PC-3 (cell line): ENCODE data around the gene ARL13B. TPM values are rescaled to one million over a fixed set of nuclear protein-coding genes. Genes with fewer than 3 reads are reported as not detected.
"Not testable (repeated sequence)": the region's sequence is repeated elsewhere in the genome, so short reads cannot be mapped to it uniquely, and the experiment has no call there.

Experiments used
- ATAC-seq: fragments of 200-7000 bp; cut with Tn5 transposase; 2 replicates; pipeline ENCODE4 v1.9.1; 2020; ENCODE audit warnings: mild to moderate bottlenecking, moderate library complexity
- BruUV-seq: library from RNA; stranded (reverse); fragments of 400-500 nt; replicated peaks from 2 replicates; lab custom pipeline; 2021; lab: Mats Ljungman, UMichigan
- CTCF ChIA-PET: fragments of 300-600 bp; sonication (Branson Sonifier 250); formaldehyde crosslinking; loops from one replicate; lab custom pipeline; 2022; ENCODE audit warnings: antibody characterized with exemption; lab: Charles Lee
- POLR2A ChIA-PET: fragments of 300-600 bp; sonication (Branson Sonifier 250); formaldehyde crosslinking; loops from one replicate; lab custom pipeline; 2022; ENCODE audit warnings: antibody characterized with exemption; ENCODE audit not compliant: unreplicated experiment; lab: Charles Lee
- DNase-seq: peaks from one replicate; pipeline ENCODE4 v3.0.0-alpha.2; 2015
- H2AFZ ChIP-seq: fragments of 300-600 bp; sonication (generic); 2 replicates; pipeline ENCODE4 v1.6.0; 2016; ENCODE audit warnings: antibody characterized with exemption, low read length
- H3F3A ChIP-seq: fragments of 300-600 bp; sonication (generic); one replicate; pipeline ENCODE4 v1.6.0; 2017; ENCODE audit warnings: antibody characterized with exemption, low read length, control low read depth, mild to moderate bottlenecking; ENCODE audit not compliant: unreplicated experiment
- H3K27ac ChIP-seq: fragments of 300-600 bp; sonication (generic); 2 replicates; pipeline ENCODE4 v1.5.1; 2016; ENCODE audit warnings: mild to moderate bottlenecking, low read length
- H3K27me3 ChIP-seq: fragments of 300-600 bp; sonication (generic); 2 replicates; pipeline ENCODE4 v1.6.1; 2016; ENCODE audit warnings: low read length, mixed read lengths
- H3K36me3 ChIP-seq: fragments of 300-600 bp; sonication (generic); 2 replicates; pipeline ENCODE4 v1.6.1; 2016; ENCODE audit warnings: low read depth, mixed run types, low read length, mixed read lengths
- H3K4me1 ChIP-seq: fragments of 300-600 bp; sonication (generic); 2 replicates; pipeline ENCODE4 v1.5.1; 2016; ENCODE audit warnings: low read length; ENCODE audit not compliant: insufficient read depth
- H3K4me2 ChIP-seq: fragments of 300-600 bp; sonication (generic); 2 replicates; pipeline ENCODE4 v1.6.0; 2016; ENCODE audit warnings: low read length
- H3K4me3 ChIP-seq: fragments of 300-600 bp; sonication (generic); 2 replicates; pipeline ENCODE4 v1.5.1; 2016; ENCODE audit warnings: mild to moderate bottlenecking, low read length, mixed read lengths
- H3K79me2 ChIP-seq: fragments of 300-600 bp; sonication (generic); 2 replicates; pipeline ENCODE4 v1.6.1; 2017; ENCODE audit warnings: low read length, mixed read lengths
- H3K9ac ChIP-seq: fragments of 300-600 bp; sonication (generic); 2 replicates; pipeline ENCODE4 v1.6.0; 2016; ENCODE audit warnings: mild to moderate bottlenecking, low read length
- H3K9me2 ChIP-seq: fragments of 300-600 bp; sonication (generic); replicated peaks from 2 replicates; pipeline ENCODE4 v1.6.1; 2016; ENCODE audit warnings: mixed run types, low read length, mixed read lengths
- H3K9me3 ChIP-seq: fragments of 300-600 bp; sonication (generic); 2 replicates; pipeline ENCODE4 v1.6.1; 2016; ENCODE audit warnings: low read length, mixed read lengths
- H4K20me1 ChIP-seq: fragments of 300-600 bp; sonication (generic); 2 replicates; pipeline ENCODE4 v1.6.1; 2016; ENCODE audit warnings: low read length, mixed read lengths
- EZH2 ChIP-seq: fragments of 300-600 bp; sonication (generic); IDR thresholded peaks from one replicate; pipeline ENCODE4 v1.6.1; 2017; ENCODE audit warnings: antibody characterized with exemption, mild to moderate bottlenecking, low read length; ENCODE audit not compliant: unreplicated experiment
- EZH2phosphoT487 ChIP-seq: fragments of 300-600 bp; sonication (generic); IDR thresholded peaks from 2 replicates; pipeline ENCODE4 v1.6.1; 2018; ENCODE audit warnings: mild to moderate bottlenecking, antibody characterized with exemption, low read length, borderline replicate concordance
- intact Hi-C: fragments of 100-400 bp; cut with micrococcal nuclease; formaldehyde crosslinking; loops from 2 replicates; pipeline ENCODE4 v1.9.0; 2023
- total RNA-seq: library from RNA; depleted of rRNA; stranded (reverse); fragments of >200 nt; gene quantifications from 2 replicates; pipeline ENCODE4 v1.2.3, GENCODE V29; 2014
- TF ChIP-seq, protein P1 (sequence below): fragments of 300-600 bp; sonication (generic); conservative IDR thresholded peaks from 2 replicates; pipeline ENCODE4 v1.5.1; 2017; ENCODE audit warnings: antibody characterized with exemption, low read depth, mild to moderate bottlenecking, low read length

ARL13B gene
- total RNA-seq, 1 experiment from 2014 or later: 10.7 TPM

DNA sequence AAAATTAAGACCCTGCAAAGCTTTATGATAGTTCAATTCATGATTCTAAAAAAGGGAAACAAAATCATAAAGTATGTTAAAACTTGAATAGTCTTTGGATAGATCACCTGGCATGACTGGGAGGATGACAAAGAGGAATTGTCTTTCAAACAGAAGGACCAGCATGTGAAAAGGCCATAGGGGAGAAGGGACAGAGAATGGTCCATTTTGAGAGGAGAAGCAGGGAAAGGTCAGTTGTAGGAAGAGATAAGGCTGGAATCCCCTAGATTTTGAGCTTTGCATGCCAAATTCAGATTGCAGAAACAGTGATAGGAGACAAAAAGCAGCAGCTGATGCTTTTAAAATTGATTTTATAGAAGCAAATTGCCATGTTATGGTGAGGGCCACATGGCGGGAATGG, 18.9 kb upstream of the ARL13B start:
- intact Hi-C loops: loop anchor here (10.0 kb wide), 1 partner anchor 76 kb away; no protein-coding TSS in a partner anchor
- no peak overlapping the region for H3K27ac ChIP-seq
- CTCF ChIA-PET: no interaction called here
- no peaks in the 10 kb centered on the region for H3K79me2 ChIP-seq
- no peaks in the 10 kb centered on the region for H3K9me2 ChIP-seq
- no peaks in the 10 kb centered on the region for H3K4me1 ChIP-seq
- H3K36me3 ChIP-seq: no peaks in the 10 kb centered on the region
- H3K4me2 ChIP-seq: no peak overlapping the region
- POLR2A ChIA-PET: no interaction called here
- BruUV-seq: no TSS peak
- H3K9ac ChIP-seq: no peak overlapping the region
- no peaks in the 10 kb centered on the region for H3K9me3 ChIP-seq
- H2AFZ ChIP-seq: no peak overlapping the region
- no peaks in the 10 kb centered on the region for H4K20me1 ChIP-seq
- ATAC-seq: no peak
- H3F3A ChIP-seq: no peaks in the 10 kb centered on the region
- H3K4me3 ChIP-seq: no peak overlapping the region
- TF ChIP-seq, protein P1, sequence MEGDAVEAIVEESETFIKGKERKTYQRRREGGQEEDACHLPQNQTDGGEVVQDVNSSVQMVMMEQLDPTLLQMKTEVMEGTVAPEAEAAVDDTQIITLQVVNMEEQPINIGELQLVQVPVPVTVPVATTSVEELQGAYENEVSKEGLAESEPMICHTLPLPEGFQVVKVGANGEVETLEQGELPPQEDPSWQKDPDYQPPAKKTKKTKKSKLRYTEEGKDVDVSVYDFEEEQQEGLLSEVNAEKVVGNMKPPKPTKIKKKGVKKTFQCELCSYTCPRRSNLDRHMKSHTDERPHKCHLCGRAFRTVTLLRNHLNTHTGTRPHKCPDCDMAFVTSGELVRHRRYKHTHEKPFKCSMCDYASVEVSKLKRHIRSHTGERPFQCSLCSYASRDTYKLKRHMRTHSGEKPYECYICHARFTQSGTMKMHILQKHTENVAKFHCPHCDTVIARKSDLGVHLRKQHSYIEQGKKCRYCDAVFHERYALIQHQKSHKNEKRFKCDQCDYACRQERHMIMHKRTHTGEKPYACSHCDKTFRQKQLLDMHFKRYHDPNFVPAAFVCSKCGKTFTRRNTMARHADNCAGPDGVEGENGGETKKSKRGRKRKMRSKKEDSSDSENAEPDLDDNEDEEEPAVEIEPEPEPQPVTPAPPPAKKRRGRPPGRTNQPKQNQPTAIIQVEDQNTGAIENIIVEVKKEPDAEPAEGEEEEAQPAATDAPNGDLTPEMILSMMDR: no peak
- TF ChIP-seq EZH2phosphoT487 (no peak), EZH2 (no peak)
- DNase-seq: no peak
- no peaks in the 10 kb centered on the region for H3K27me3 ChIP-seq

DNA sequence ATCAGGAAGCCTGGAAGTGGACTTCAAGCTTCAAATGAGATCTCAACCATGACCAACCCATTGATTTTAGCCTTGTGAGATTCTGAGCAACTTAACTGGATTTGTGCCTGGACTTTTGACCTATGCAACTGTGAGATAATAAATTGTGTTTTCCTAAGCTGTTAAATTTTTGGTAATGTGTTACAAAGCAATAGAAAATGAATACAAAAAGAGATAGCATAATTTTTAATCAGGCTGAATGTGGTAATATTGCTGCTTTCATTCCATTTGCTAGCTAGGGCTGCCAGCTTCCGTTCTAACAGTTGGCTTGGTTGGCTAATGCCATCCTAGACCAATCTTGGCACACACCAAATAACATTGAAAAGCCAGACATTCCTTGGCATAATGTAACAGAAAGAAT, 18.5 kb upstream of the ARL13B start:
- TF ChIP-seq, protein P1: no peak
- TF ChIP-seq EZH2phosphoT487 (no peak), EZH2 (no peak)
- Histone ChIP-seq H3K79me2 (no peaks in the 10 kb centered on the region), H3K36me3 (no peaks in the 10 kb centered on the region), H3K4me2 (no peak overlapping the region), H3K9me3 (no peaks in the 10 kb centered on the region), H3K9me2 (no peaks in the 10 kb centered on the region), H3K4me3 (no peak overlapping the region), H3K27ac (no peak overlapping the region), H2AFZ (no peak overlapping the region), H3K9ac (no peak overlapping the region), H3K27me3 (no peaks in the 10 kb centered on the region), H4K20me1 (no peaks in the 10 kb centered on the region), H3F3A (no peaks in the 10 kb centered on the region), H3K4me1 (no peaks in the 10 kb centered on the region)
- ChIA-PET CTCF (no interaction called here), POLR2A (no interaction called here)
- no TSS peak for BruUV-seq
- ATAC-seq: no peak
- no peak for DNase-seq
- intact Hi-C loops: loop anchor here (10.0 kb wide), 1 partner anchor 77 kb away; no protein-coding TSS in a partner anchor

DNA sequence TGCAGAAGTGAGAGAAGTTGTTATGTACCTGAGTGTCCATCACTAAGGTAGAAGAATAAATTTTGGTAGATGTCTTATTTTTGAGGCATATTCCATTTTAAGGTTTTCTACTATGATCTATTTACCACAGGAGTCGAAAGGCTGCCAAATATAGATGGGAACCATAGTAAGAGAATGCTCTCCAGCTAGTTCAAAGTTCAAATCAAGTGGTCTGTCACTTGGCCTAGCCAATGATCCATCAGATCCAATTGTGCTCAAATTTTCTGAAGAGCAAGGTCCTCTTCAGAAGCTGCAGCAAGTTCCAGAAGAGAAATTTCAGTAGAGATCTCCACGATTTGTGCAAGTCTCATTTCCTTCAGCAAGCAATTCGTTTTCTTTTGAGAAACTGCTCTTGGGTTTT, 17.2 kb upstream of the ARL13B start:
- DNase-seq (no peak), ATAC-seq (no peak)
- ChIA-PET POLR2A (no interaction called here), CTCF (no interaction called here)
- intact Hi-C loops: loop anchor here (10.0 kb wide), 1 partner anchor 78 kb away; no protein-coding TSS in a partner anchor
- Histone ChIP-seq H3K36me3 (no peaks in the 10 kb centered on the region), H3K27me3 (no peaks in the 10 kb centered on the region), H3K9ac (no peak overlapping the region), H3F3A (no peaks in the 10 kb centered on the region), H4K20me1 (no peaks in the 10 kb centered on the region), H3K79me2 (no peaks in the 10 kb centered on the region), H2AFZ (no peak overlapping the region), H3K9me2 (no peaks in the 10 kb centered on the region), H3K4me1 (no peaks in the 10 kb centered on the region), H3K4me2 (no peak overlapping the region), H3K4me3 (no peak overlapping the region), H3K27ac (no peak overlapping the region), H3K9me3 (no peaks in the 10 kb centered on the region)
- TF ChIP-seq, protein P1: no peak
- TF ChIP-seq EZH2phosphoT487 (no peak), EZH2 (no peak)
- BruUV-seq: no TSS peak

DNA sequence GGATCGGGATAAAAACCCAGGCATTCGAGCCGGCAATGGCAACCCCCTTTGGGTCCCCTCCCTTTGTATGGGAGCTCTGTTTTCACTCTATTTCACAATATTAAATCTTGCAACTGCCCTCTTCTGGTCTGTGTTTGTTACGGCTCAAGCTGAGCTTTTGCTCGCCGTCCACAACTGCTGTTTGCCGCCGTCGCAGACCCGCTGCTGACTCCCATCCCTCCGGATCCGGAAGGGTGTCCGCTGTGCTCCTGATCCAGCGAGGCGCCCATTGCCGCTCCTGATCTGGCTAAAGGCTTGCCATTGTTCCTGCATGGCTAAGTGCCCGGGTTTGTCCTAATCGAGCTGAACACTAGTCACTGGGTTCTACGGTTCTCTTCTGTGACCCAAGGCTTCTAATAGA, 14.8 kb upstream of the ARL13B start:
- H3K4me3 ChIP-seq, H3K9me2 ChIP-seq, CTCF ChIA-PET, H3K4me1 ChIP-seq, BruUV-seq, H3K4me2 ChIP-seq, H2AFZ ChIP-seq, H4K20me1 ChIP-seq, H3K27ac ChIP-seq, H3K9ac ChIP-seq, ATAC-seq, H3F3A ChIP-seq, H3K79me2 ChIP-seq, DNase-seq, H3K27me3 ChIP-seq, H3K9me3 ChIP-seq, H3K36me3 ChIP-seq, POLR2A ChIA-PET: not testable (repeated sequence)
- intact Hi-C loops: loop anchor here (10.0 kb wide), 1 partner anchor 80 kb away; no protein-coding TSS in a partner anchor
